Coronary artery (tissue), 2 donors: ENCODE results near the gene CPNE9.

Experiments used
- DNase-seq: peaks from one replicate; pipeline ENCODE4 v3.0.0-alpha.2; 2017; ENCODE audit warnings: low spot score
- H3K27ac ChIP-seq, 2 donors: fragments of 200-600 bp; sonication (generic); one replicate each; pipeline ENCODE4 v1.5.1; 2016 to 2019
- H3K4me3 ChIP-seq: fragments of 200-600 bp; sonication (generic); 2 replicates; pipeline ENCODE4 v1.5.1; 2016; ENCODE audit warnings: mild to moderate bottlenecking, moderate library complexity
- TF ChIP-seq, protein P1 (sequence below): fragments of 200-600 bp; sonication (generic); IDR thresholded peaks from one replicate; pipeline ENCODE4 v1.5.1; 2019; ENCODE audit warnings: antibody characterized with exemption

CPNE9 gene

DNA sequence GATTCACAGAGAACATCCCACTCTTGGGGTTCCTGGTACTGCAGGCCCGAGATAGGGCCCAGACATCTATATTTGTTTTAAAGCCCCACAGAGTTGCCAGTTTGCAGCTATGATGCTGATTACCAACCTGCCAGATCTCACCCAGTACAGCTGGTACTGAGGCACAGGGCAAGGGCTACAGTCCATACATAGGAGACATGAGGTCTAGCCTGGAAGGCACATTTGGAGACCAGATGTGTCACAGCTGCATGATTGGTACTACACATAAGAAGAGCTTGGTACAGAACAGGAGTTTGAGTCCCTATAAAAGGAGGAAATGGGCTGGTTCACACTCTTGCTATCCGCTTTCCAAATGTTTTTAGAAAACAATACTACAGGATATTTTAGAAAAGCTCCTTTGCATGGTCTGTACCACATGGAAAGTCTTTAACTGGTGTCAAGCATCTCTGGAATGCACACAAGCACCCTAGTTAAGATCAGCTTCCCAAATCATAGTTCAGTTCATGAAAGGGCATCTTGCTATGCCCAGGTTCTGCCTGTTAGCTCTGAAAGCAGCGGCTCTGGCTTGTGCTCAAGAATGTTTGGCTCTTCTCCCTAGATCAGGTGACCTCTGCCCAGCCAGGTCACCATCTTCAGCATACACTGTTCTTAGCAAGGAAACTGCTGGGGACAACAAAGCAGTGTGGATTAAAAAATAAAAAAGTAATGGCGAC, 33.8 kb upstream of the CPNE9 start:
- TF ChIP-seq, protein P1, sequence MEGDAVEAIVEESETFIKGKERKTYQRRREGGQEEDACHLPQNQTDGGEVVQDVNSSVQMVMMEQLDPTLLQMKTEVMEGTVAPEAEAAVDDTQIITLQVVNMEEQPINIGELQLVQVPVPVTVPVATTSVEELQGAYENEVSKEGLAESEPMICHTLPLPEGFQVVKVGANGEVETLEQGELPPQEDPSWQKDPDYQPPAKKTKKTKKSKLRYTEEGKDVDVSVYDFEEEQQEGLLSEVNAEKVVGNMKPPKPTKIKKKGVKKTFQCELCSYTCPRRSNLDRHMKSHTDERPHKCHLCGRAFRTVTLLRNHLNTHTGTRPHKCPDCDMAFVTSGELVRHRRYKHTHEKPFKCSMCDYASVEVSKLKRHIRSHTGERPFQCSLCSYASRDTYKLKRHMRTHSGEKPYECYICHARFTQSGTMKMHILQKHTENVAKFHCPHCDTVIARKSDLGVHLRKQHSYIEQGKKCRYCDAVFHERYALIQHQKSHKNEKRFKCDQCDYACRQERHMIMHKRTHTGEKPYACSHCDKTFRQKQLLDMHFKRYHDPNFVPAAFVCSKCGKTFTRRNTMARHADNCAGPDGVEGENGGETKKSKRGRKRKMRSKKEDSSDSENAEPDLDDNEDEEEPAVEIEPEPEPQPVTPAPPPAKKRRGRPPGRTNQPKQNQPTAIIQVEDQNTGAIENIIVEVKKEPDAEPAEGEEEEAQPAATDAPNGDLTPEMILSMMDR, result no peak
- Histone ChIP-seq H3K4me3 (no peak overlapping the region), H3K27ac (peak overlapping the region in 1 of 2 donors; percentile 62)
- no peak for DNase-seq

DNA sequence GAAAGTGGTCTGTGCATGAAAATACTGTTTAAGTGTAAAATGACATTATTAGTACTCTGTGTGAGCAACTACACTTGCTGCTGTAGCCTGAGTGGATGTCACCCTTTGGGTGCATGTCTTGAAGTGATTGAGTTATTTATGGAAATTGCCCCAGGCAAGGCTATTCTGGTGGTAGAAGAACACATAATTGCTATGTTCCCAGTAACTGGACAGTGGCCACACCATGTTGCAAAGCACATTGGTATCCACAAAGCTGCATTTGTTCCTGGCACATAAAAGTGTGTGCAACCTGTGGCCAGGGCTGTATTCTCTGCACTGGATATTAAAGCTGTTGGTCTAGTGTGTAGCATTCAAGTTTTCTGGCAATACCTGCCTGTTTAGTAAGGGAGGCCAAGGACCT, 30.6 kb upstream of the CPNE9 start:
- Histone ChIP-seq H3K27ac (no peak overlapping the region), H3K4me3 (no peak overlapping the region)
- TF ChIP-seq, protein P1, result no peak
- no peak for DNase-seq

DNA sequence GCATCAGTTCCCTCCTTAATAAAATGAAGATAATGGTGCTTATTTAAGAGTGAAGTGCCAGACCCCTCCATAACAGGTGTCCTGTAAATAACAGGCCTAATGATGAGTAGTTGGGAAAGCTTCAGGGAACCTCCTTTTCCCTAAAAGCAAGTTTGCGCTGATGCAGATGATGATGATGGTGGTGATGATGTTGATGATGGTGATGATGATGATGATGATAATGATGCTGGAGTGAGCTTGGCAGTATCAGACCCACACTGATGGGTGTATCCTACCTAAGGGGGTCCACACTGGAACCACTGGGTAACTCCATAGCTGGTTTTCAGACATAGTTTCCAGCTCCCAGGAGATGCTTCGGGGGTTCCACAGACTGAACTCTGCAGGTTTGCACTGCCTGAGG, 29.9 kb upstream of the CPNE9 start:
- Histone ChIP-seq H3K27ac (no peak overlapping the region), H3K4me3 (no peak overlapping the region)
- DNase-seq, result no peak
- TF ChIP-seq, protein P1, result no peak

DNA sequence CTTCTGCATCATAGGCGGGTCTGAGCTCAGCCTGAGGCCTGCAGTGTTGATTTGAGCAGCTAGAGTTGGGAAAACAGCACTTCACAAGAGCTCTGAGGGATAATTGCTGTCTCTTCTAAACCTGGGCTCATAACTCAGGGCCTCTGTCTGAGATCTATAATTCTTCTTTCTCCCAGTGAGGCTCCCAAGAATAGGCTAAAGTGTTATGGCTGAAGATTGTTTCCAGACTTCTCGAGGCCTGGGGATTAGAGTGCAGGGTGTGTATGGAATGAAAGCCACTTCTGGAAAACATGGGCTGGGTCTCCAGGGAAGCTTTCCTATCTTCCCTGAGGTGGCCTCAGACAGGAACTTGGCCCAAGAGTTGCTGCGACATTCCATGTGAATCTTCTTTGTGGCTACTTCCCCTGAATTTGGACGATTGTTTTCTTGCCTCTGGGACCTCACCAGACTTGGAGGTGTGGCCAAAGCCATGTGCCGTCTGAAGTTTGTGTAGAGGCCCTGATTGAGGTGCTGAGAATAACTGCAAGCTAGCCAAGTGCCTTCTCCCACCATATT, 27.8 kb upstream of the CPNE9 start:
- Histone ChIP-seq H3K27ac (no peak overlapping the region), H3K4me3 (no peak overlapping the region)
- TF ChIP-seq, protein P1, result no peak
- DNase-seq, result no peak

DNA sequence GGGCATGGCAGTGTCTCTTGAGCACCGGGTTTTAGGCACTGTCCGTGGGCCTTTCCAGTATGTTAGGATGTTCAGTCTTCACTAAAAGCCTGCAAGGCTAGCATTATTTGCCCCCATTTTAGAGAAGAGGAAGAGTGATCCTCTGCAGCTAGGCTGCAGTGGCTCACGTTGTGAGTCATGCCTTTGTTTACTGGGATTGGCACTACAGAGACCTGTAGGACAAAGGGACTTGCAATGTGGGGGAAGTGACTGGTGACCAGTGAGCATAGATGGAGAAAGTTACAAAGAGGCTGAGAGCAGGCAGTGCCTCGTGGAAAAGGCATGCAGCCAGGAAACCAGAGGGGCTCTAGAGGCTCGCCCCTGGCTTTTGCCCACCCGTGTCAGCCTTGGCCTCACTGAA, 26.8 kb upstream of the CPNE9 start:
- H3K4me3 ChIP-seq, result no peak overlapping the region
- H3K27ac ChIP-seq, result no peak overlapping the region
- TF ChIP-seq, protein P1, result no peak
- DNase-seq, result no peak

DNA sequence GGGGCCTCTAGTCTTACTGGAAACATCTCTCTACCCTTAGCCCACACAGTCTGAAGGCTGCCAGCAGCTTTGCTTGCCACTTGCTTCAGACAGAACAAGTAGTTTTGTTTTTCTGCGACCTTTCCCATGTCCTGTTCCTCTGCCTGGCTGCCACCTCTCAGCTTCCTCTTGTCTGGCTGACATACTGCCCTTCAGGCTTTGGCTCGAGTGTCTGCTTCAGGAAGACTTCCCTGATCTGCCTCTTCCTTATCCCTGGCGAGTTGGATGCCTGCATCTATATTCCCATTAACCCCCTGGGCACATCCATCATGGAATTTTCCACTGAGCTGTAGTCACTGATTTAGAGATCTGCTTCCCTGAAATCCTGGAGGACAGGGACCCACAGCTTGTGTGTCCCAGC, 25.1 kb upstream of the CPNE9 start:
- Histone ChIP-seq H3K27ac (no peak overlapping the region), H3K4me3 (no peak overlapping the region)
- TF ChIP-seq, protein P1, result no peak
- no peak for DNase-seq

DNA sequence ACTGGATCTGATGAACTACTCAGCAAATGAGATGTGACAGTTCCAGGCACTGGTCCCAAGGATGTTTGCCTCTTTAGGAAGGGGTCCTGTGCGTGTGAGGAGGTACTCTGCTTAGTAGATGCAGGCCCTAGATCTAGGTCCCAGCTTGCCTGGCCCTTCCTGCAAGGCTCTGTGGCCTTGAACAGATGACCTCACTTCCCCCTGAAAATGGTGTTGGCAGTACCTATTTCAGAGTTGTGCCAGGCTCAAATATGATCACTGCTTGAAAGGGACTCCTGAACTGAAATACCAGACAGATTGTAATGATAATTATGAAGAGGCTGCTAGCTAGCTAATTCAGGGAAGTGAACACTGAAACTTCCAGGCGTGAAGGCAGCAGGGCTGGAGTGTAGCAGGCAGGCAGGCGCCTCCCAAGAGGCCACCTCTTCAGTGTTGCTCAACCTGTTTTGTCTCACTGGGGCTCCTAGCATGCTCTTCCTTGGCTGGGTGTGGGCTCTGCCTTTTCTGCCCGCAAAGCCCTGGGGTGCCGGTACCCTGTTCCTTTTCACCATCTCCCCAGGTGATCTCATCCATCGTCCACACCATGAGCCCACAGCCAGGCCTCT, 24.1 kb upstream of the CPNE9 start:
- H3K27ac ChIP-seq, result no peak overlapping the region
- no peak overlapping the region for H3K4me3 ChIP-seq
- DNase-seq, result no peak
- TF ChIP-seq, protein P1, result no peak
